ENCODE measurements around the gene LRRC7. TPM values are rescaled to one million over a fixed set of nuclear protein-coding genes. Genes with fewer than 3 reads are reported as not detected.
"Not testable (repeated sequence)": the region's sequence is repeated elsewhere in the genome, so short reads cannot be mapped to it uniquely, and the experiment has no call there.

LRRC7 gene
- total RNA-seq, 2 experiments from 2014 or later, result not detected

GRCh38 chr1:69847670-69848069 is 279.9 kb downstream of the LRRC7 start:
- Mint-ChIP-seq H3K9me3 (peaks cover 2% of the 10 kb centered on the region), H3K4me3 (no peak overlapping the region), H3K27ac (no peak overlapping the region), H3K27me3 (no peaks in the 10 kb centered on the region), H3K36me3 (ENCODE audit: low read depth) (no peaks in the 10 kb centered on the region), H3K4me1 (no peaks in the 10 kb centered on the region)
- CTCF ChIA-PET, result no interaction called here
- POLR2A ChIA-PET, result no interaction called here
- no peak for DNase-seq

GRCh38 chr1:69852151-69852550 is 284.4 kb downstream of the LRRC7 start:
- H3K9me3 Mint-ChIP-seq, result no peaks in the 10 kb centered on the region
- no peaks in the 10 kb centered on the region for H3K4me1 Mint-ChIP-seq
- H3K27me3 Mint-ChIP-seq, result no peaks in the 10 kb centered on the region
- no peak overlapping the region for H3K4me3 Mint-ChIP-seq
- POLR2A ChIA-PET, result no interaction called here
- CTCF ChIA-PET, result no interaction called here
- H3K36me3 Mint-ChIP-seq (ENCODE audit: low read depth), result no peaks in the 10 kb centered on the region
- no peak overlapping the region for H3K27ac Mint-ChIP-seq
- DNase-seq, result no peak

- H3K4me1 Mint-ChIP-seq, result no peaks in the 10 kb centered on the region
- no peaks in the 10 kb centered on the region for H3K36me3 Mint-ChIP-seq (ENCODE audit: low read depth)
- H3K27me3 Mint-ChIP-seq, result no peaks in the 10 kb centered on the region
- POLR2A ChIA-PET, result no interaction called here
- no peak for DNase-seq
- H3K9me3 Mint-ChIP-seq, result no peaks in the 10 kb centered on the region
- no peak overlapping the region for H3K27ac Mint-ChIP-seq
- H3K4me3 Mint-ChIP-seq, result no peak overlapping the region
- CTCF ChIA-PET, result no interaction called here
Observed at GRCh38 chr1:69852706-69853105, 285.0 kb downstream of the LRRC7 start.

GRCh38 chr1:69858534-69858933 is 290.8 kb downstream of the LRRC7 start:
- no peaks in the 10 kb centered on the region for H3K4me1 Mint-ChIP-seq
- no peak overlapping the region for H3K27ac Mint-ChIP-seq
- H3K4me3 Mint-ChIP-seq, result no peak overlapping the region
- H3K9me3 Mint-ChIP-seq, result no peaks in the 10 kb centered on the region
- POLR2A ChIA-PET, result no interaction called here
- no peak for DNase-seq
- H3K36me3 Mint-ChIP-seq (ENCODE audit: low read depth), result no peaks in the 10 kb centered on the region
- no peaks in the 10 kb centered on the region for H3K27me3 Mint-ChIP-seq
- CTCF ChIA-PET, result no interaction called here

- H3K27ac Mint-ChIP-seq, result no peak overlapping the region
- CTCF ChIA-PET, result no interaction called here
- peaks cover 4% of the 10 kb centered on the region for H3K9me3 Mint-ChIP-seq
- POLR2A ChIA-PET, result no interaction called here
- no peaks in the 10 kb centered on the region for H3K4me1 Mint-ChIP-seq
- no peaks in the 10 kb centered on the region for H3K36me3 Mint-ChIP-seq (ENCODE audit: low read depth)
- DNase-seq, result no peak
- H3K27me3 Mint-ChIP-seq, result no peaks in the 10 kb centered on the region
- H3K4me3 Mint-ChIP-seq, result no peak overlapping the region
Observed at GRCh38 chr1:69861641-69862040, 293.9 kb downstream of the LRRC7 start.

- Mint-ChIP-seq H3K36me3 (ENCODE audit: low read depth) (no peaks in the 10 kb centered on the region), H3K4me1 (no peaks in the 10 kb centered on the region), H3K27me3 (no peaks in the 10 kb centered on the region), H3K27ac (no peak overlapping the region), H3K9me3 (peaks cover 4% of the 10 kb centered on the region), H3K4me3 (no peak overlapping the region)
- DNase-seq, result no peak
- ChIA-PET POLR2A (no interaction called here), CTCF (no interaction called here)
Observed at GRCh38 chr1:69862906-69863305, 295.2 kb downstream of the LRRC7 start.

GRCh38 chr1:69863704-69864103 is 296.0 kb downstream of the LRRC7 start:
- Mint-ChIP-seq H3K4me3 (no peak overlapping the region), H3K36me3 (ENCODE audit: low read depth) (no peaks in the 10 kb centered on the region), H3K27me3 (no peaks in the 10 kb centered on the region), H3K9me3 (peaks cover 4% of the 10 kb centered on the region), H3K27ac (no peak overlapping the region), H3K4me1 (no peaks in the 10 kb centered on the region)
- ChIA-PET POLR2A (no interaction called here), CTCF (no interaction called here)
- no peak for DNase-seq

GRCh38 chr1:69871412-69871811 is 303.7 kb downstream of the LRRC7 start:
- no peak overlapping the region for H3K4me3 Mint-ChIP-seq
- no peaks in the 10 kb centered on the region for H3K4me1 Mint-ChIP-seq
- H3K27ac Mint-ChIP-seq, result no peak overlapping the region
- no peaks in the 10 kb centered on the region for H3K36me3 Mint-ChIP-seq (ENCODE audit: low read depth)
- H3K9me3 Mint-ChIP-seq, result no peaks in the 10 kb centered on the region
- CTCF ChIA-PET, result no interaction called here
- H3K27me3 Mint-ChIP-seq, result no peaks in the 10 kb centered on the region
- POLR2A ChIA-PET, result no interaction called here
- DNase-seq, result no peak

- CTCF ChIA-PET, result no interaction called here
Observed at GRCh38 chr1:69878338-69878737, 310.6 kb downstream of the LRRC7 start.

GRCh38 chr1:69888016-69888415 is 320.3 kb downstream of the LRRC7 start:
- POLR2A ChIA-PET; CTCF ChIA-PET; H3K27me3 Mint-ChIP-seq; DNase-seq; H3K27ac Mint-ChIP-seq; H3K4me1 Mint-ChIP-seq; H3K36me3 Mint-ChIP-seq (ENCODE audit: low read depth); H3K4me3 Mint-ChIP-seq: not testable (repeated sequence)
- H3K9me3 Mint-ChIP-seq, result peaks cover 12% of the 10 kb centered on the region

More at GRCh38 chr1:69878338-69878737, 310.6 kb downstream of the LRRC7 start:
- Mint-ChIP-seq H3K27me3 (no peaks in the 10 kb centered on the region), H3K9me3 (peaks cover 9% of the 10 kb centered on the region), H3K36me3 (ENCODE audit: low read depth) (no peaks in the 10 kb centered on the region), H3K4me1 (no peaks in the 10 kb centered on the region), H3K4me3 (no peak overlapping the region), H3K27ac (no peak overlapping the region)
- POLR2A ChIA-PET, result no interaction called here
- DNase-seq, result no peak

GRCh38 chr1:69888657-69889056 is 320.9 kb downstream of the LRRC7 start:
- H3K27me3 Mint-ChIP-seq, result no peaks in the 10 kb centered on the region
- no peaks in the 10 kb centered on the region for H3K36me3 Mint-ChIP-seq (ENCODE audit: low read depth)
- POLR2A ChIA-PET, result no interaction called here
- no peak overlapping the region for H3K27ac Mint-ChIP-seq
- peaks cover 12% of the 10 kb centered on the region for H3K9me3 Mint-ChIP-seq
- no peak for DNase-seq
- H3K4me3 Mint-ChIP-seq, result no peak overlapping the region
- CTCF ChIA-PET, result no interaction called here
- no peaks in the 10 kb centered on the region for H3K4me1 Mint-ChIP-seq

- no peaks in the 10 kb centered on the region for H3K36me3 Mint-ChIP-seq (ENCODE audit: low read depth)
- H3K4me3 Mint-ChIP-seq, result no peak overlapping the region
- ChIA-PET CTCF (no interaction called here), POLR2A (no interaction called here)
- H3K27me3 Mint-ChIP-seq, result no peaks in the 10 kb centered on the region
- DNase-seq, result no peak
- H3K4me1 Mint-ChIP-seq, result no peaks in the 10 kb centered on the region
- H3K9me3 Mint-ChIP-seq, result no peaks in the 10 kb centered on the region
- no peak overlapping the region for H3K27ac Mint-ChIP-seq
Observed at GRCh38 chr1:69898403-69898947, 330.8 kb downstream of the LRRC7 start.

- no peak for DNase-seq
- H3K4me3 Mint-ChIP-seq, result no peak overlapping the region
- H3K4me1 Mint-ChIP-seq, result no peaks in the 10 kb centered on the region
- peaks cover 6% of the 10 kb centered on the region for H3K9me3 Mint-ChIP-seq
- POLR2A ChIA-PET, result no interaction called here
- no peaks in the 10 kb centered on the region for H3K27me3 Mint-ChIP-seq
- H3K36me3 Mint-ChIP-seq (ENCODE audit: low read depth), result no peaks in the 10 kb centered on the region
- H3K27ac Mint-ChIP-seq, result no peak overlapping the region
- CTCF ChIA-PET, result no interaction called here
Observed at GRCh38 chr1:69911301-69911801, 343.6 kb downstream of the LRRC7 start.

- H3K27ac Mint-ChIP-seq, result no peak overlapping the region
- H3K36me3 Mint-ChIP-seq (ENCODE audit: low read depth), result no peaks in the 10 kb centered on the region
- CTCF ChIA-PET, result no interaction called here
- no peaks in the 10 kb centered on the region for H3K4me1 Mint-ChIP-seq
- no peak for DNase-seq
- POLR2A ChIA-PET, result no interaction called here
- H3K4me3 Mint-ChIP-seq, result no peak overlapping the region
- H3K27me3 Mint-ChIP-seq, result no peaks in the 10 kb centered on the region
- peaks cover 6% of the 10 kb centered on the region for H3K9me3 Mint-ChIP-seq
Observed at GRCh38 chr1:69913977-69914376, 346.3 kb downstream of the LRRC7 start.

All from activated CD4-positive, alpha-beta memory T cell treated with anti-CD3 and anti-CD28 coated beads, Interleukin-2, amount 10 ng/mL, durations not matched to agents 7 days and 5 days (primary cell).